GM12892 (cell line): ENCODE measurements around the gene CHMP3.
"Not testable (repeated sequence)": the region's sequence is repeated elsewhere in the genome, so short reads cannot be mapped to it uniquely, and the experiment has no call there.

Experiments
- DNase-seq: peaks from one replicate; pipeline ENCODE4 v3.0.0; 2011; ENCODE audit not compliant: insufficient read length
- FAIRE-seq: peaks from 2 replicates; lab custom pipeline; 2011; peaks lifted over from hg19 to GRCh38; lab: Jason Lieb, UNC
- POLR2A ChIP-seq: IDR thresholded peaks from 2 replicates; pipeline ENCODE4 v1.6.1; 2011; ENCODE audit warnings: low read depth, low read length, control low read depth
- POLR2AphosphoS5 ChIP-seq: IDR thresholded peaks from 2 replicates; pipeline ENCODE4 v1.6.1; 2011; ENCODE audit warnings: low read depth, low read length, control low read depth
- TAF1 ChIP-seq: IDR thresholded peaks from 2 replicates; pipeline ENCODE4 v1.6.1; 2011; ENCODE audit warnings: low read depth, mild to moderate bottlenecking, control low read depth, low read length, borderline replicate concordance

Gene CHMP3

DNA sequence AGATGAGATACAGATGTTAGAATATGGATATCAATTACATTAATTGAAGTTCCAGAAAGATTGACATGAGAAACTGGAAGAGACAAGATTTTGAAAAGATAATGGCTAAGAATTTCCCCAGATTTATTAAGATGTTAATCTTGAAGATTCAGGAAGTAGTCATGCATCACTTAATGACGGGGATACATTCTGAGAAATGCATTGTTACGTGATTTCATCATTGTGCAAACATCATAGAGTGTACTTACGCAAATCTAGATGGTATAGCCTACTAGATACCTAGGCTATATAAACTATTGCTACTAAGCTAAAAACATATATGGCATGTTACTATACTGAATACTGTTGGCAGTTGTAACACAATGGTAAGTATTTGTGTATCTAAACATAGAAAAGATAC lies 6.8 kb upstream of the CHMP3 start:
- FAIRE-seq (no peak), DNase-seq (no peak)
- TF ChIP-seq TAF1 (no peak), POLR2A (no peak), POLR2AphosphoS5 (no peak)

- DNase-seq: no peak
- no peak for FAIRE-seq
- TF ChIP-seq TAF1 (no peak), POLR2AphosphoS5 (no peak), POLR2A (no peak)
These were observed 3.6 kb upstream of the CHMP3 start for GRCh38 chr2:86566821-86567190.

GRCh38 chr2:86566158-86566820 lies 3.0 kb upstream of the CHMP3 start:
- TF ChIP-seq TAF1 (no peak), POLR2A (no peak), POLR2AphosphoS5 (no peak)
- no peak for FAIRE-seq
- DNase-seq: no peak

DNA sequence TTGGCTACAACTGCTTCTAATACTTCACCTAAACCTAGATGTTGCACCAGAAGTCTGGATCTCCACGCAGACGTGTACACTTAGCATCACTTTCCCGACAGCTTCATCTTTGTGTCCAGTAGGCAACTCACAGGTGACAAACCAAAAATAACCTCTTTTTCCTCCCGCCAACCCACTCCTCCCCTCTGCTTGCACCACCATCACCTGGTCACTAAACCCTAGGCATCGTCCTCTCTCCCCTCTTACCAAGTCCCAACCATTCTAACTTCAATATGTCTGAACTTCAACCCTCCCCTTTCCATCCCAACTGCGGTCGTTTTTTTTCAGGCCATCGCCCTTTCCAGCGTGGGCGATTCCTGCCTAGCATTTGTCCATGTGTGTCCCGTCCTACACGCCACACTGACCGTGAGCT lies 413 bp upstream of the CHMP3 start:
- FAIRE-seq (no peak), DNase-seq (no peak)
- no peak for TF ChIP-seq POLR2A
- no peak for TF ChIP-seq TAF1
- no peak for TF ChIP-seq POLR2AphosphoS5

DNA sequence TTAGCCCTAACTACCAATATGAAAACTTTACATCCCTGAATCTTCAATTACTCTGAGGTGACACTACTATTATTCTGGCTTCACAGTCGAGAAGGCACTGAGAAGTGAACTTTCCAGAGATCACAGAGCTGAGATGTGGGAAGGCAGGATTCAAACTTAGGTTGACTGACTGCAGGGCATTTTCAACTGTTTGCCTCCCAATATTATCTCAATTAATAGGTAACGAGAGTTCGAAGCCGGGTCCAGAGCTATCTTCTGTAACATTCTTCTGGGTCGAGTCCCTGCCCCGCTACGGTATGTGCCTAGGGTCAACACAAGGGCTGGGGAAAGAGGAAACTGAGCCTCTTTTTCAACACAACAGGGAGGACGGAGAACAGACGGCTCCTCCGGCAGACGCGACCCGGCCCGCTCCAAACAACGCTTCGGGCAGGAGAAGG lies 740 bp downstream of the CHMP3 start:
- TF ChIP-seq POLR2AphosphoS5 (no peak), TAF1 (no peak), POLR2A (no peak)
- DNase-seq (no peak), FAIRE-seq (no peak)

GRCh38 chr2:86557836-86558235 lies 5.4 kb downstream of the CHMP3 start:
- no peak for TF ChIP-seq POLR2AphosphoS5
- no peak for TF ChIP-seq TAF1
- TF ChIP-seq POLR2A: no peak
- FAIRE-seq (no peak), DNase-seq (no peak)

DNA sequence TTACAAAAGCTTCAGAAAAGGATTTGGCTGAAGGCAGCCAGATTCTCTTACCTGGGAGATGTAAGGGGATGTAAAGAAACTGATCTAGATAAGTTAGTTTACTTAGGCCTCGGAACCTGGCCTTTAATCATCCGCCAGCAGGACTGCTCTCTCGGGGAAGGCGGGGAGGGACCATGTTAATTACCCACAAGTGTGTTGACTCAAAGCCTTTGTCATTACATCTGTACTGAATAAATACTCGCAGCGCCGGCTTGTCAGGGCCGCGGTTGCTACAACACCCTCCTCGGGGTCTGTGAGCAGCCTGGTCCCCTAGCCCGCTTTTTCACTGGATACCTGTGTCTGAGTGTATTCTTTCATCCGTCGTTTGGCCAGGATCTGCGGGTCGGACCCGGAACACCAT lies 6.7 kb downstream of the CHMP3 start:
- no peak for FAIRE-seq
- TF ChIP-seq POLR2A: no peak
- TF ChIP-seq TAF1: no peak
- TF ChIP-seq POLR2AphosphoS5: no peak
- DNase-seq: no peak

DNA sequence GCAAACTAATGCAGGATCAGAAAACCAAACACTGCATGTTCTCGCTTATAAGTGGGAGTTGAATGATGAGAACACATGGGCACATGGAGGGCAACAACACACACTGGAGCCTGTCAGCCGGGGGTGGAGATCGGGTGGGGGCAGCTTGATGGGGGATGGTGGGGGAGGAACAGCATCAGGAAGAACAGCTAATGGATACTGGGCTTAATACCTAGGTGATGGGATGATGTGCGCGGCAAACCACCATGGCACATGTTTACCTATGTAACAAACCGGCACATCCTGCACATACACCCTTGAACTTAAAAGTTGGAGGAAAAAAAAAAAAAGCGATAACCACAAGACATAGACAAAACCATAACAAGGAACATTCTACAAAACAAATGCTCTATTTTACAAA lies 10.4 kb downstream of the CHMP3 start:
- FAIRE-seq: no peak
- no peak for DNase-seq
- no peak for TF ChIP-seq POLR2A
- no peak for TF ChIP-seq TAF1
- TF ChIP-seq POLR2AphosphoS5: no peak

DNA sequence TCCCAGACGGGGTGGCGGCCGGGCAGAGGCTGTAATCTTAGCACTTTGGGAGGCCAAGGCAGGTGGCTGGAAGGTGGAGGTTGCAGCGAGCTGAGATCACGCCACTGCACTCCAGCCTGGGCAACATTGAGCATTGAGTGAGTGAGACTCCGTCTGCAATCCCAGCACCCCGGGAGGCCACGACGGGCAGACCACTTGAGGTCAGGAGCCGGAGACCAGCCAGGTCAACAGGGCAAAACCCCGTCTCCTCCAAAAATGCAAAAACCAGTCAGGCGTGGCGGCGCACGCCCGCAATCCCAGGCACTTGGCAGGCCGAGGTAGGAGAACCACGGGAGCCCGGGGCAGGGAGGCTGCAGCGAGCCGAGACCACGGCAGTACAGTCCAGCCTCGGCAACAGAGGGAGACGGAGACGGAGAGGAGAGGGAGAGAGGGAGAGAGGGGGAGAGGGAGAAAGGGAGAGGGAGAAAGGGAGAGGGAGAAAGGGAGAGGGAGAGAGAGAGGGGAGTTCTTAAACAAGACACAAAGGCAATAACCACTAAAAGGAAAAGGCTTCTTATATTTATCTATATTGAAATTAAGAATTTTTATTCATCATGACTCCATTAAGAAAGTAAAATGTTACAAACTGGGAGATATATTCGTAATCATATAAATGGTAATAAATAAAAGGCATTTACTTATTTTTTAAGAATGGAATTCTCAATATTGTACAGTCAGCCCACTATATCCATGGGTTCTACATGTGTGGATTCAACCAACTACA lies 13.1 kb downstream of the CHMP3 start:
- not testable (repeated sequence) for FAIRE-seq, DNase-seq

GRCh38 chr2:86549440-86549839 lies 13.8 kb downstream of the CHMP3 start:
- not testable (repeated sequence) for FAIRE-seq, DNase-seq

- not testable (repeated sequence) for DNase-seq, FAIRE-seq
These were observed 14.3 kb downstream of the CHMP3 start for GRCh38 chr2:86548913-86549396.

DNA sequence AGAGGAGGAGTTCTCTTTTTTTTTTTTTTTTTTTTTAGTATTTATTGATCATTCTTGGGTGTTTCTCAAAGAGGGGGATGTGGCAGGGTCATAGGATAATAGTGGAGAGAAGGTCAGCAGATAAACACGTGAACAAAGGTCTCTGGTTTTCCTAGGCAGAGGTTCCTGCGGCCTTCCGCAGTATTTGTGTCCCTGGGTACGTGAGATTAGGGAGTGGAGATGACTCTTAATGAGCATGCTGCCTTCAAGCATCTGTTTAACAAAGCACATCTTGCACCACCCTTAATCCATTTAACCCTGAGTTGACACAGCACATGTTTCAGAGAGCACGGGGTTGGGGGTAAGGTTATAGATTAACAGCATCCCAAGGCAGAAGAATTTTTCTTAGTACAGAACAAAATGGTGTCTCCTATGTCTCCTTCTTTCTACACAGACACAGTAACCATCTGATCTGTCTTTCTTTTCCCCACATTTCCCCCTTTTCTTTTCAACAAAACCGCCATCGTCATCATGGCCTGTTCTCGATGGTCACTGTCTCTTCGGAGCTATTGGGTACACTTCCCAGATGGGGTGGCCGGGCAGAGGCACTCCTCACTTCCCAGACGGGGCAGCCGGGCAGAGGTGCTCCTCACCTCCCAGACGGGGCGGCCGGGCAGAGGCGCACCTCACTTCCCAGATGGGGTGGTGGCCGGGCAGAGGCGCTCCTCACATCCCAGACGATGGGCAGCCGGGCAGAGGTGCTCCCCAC lies 14.9 kb downstream of the CHMP3 start:
- not testable (repeated sequence) for FAIRE-seq, DNase-seq

DNA sequence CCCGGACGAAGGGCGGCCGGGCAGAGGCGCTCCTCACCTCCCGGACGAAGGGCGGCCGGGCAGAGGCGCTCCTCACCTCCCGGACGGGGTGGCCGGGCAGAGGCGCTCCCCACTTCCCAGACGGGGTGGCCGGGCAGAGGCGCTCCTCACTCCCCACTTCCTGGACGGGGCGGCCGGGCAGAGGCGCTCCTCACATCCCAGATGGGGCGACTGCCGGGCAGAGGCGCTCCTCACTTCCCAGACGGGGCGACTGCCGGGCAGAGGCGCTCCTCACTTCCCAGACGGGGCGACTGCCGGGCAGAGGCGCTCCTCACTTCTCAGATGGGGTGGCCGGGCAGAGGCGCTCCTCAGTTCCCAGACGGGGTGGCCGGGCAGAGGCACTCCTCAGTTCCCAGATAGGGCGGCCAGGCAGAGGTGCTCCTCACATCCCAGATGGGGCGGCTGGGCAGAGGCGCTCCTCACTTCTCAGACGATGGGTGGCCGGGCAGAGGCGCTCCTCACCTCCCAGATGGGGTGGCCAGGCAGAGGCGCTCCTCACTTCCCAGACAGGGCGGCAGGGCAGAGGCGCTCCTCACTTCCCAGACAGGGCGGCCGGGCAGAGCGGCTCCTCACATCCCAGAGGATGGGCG lies 17.8 kb downstream of the CHMP3 start:
- not testable (repeated sequence) for DNase-seq, FAIRE-seq

DNA sequence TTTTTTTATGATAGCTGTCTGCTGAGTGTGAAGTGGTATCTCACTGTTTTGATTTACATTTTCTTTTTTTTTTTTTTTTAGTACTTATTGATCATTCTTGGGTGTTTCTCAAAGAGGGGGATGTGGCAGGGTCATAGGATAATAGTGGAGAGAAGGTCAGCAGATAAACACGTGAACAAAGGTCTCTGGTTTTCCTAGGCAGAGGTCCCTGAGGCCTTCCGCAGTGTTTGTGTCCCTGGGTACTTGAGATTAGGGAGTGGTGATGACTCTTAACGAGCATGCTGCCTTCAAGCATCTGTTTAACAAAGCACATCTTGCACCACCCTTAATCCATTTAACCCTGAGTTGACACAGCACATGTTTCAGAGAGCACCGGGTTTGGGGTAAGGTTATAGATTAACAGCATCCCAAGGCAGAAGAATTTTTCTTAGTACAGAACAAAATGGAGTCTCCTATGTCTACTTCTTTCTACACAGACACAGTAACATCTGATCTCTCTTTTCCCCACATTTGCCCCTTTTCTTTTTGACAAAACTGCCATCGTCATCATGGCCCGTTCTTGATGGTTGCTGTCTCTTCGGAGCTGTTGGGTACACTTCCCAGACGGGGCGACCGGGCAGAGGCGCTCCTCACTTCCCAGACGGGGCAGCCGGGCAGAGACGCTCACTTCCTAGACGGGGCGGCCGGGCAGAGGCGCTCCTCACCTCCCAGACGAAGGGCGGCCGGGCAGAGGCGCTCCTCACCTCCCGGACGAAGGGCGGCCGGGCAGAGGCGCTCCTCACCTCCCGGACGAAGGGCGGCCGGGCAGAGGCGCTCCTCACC lies 18.8 kb downstream of the CHMP3 start:
- not testable (repeated sequence) for FAIRE-seq

More for the DNA sequence above, 18.8 kb downstream of the CHMP3 start:
- DNase-seq: not testable (repeated sequence)
